H1 (cell line): ENCODE measurements around the gene GTF2I. TPM values are rescaled to one million over a fixed set of nuclear protein-coding genes. Genes with fewer than 3 reads are reported as not detected.

Experiments used
- FOSL1 ChIP-seq: IDR thresholded peaks from 2 replicates; pipeline ENCODE4 v1.6.1; 2011; ENCODE audit warnings: mild to moderate bottlenecking, low read depth, low read length, moderate library complexity; ENCODE audit not compliant: insufficient read depth
- polyA plus RNA-seq, 7 experiments: library from polyadenylated mRNA; depleted of rRNA in 3 of 7; stranded (reverse) in 5 of 7; unstranded in 2 of 7; fragments of >200 nt in 5 of 7; fragments of 200-250 nt in 2 of 7; gene quantifications; 1 replicate in 5 of 7; 2 replicates in 1 of 7; 4 replicates in 1 of 7; pipeline versions ENCODE4 v1.2.1 to v1.2.3, GENCODE V29; 2011 to 2013; ENCODE audit warnings: missing spikeins in 2 of 7, mixed read lengths in 2 of 7
- total RNA-seq: library from RNA; stranded (reverse); fragmentation: NEBNext Ultra II Directional; extraction: Animal tissue kit (Norgen Biotek cat#: 25700); gene quantifications from 2 replicates; pipeline ENCODE4 v1.2.1, GENCODE V29; 2021

The GTF2I gene
- total and polyA plus RNA-seq, 2 of the 8 experiments (the other 6 are each of a cell fraction or from before 2014, with no cell fraction given): 46.7 to 316 TPM

GRCh38 chr7:74633451-74633921 is 24.0 kb upstream of the GTF2I start (continued):
- no peak for TF ChIP-seq FOSL1
